Loucy (cell line): Measurements from ENCODE around the gene TNNT3.

Experiments
- CTCF ChIP-seq: fragments of 200-600 bp; sonication (generic); conservative IDR thresholded peaks from 2 replicates; pipeline ENCODE4 v1.5.1; 2014; ENCODE audit warnings: mild to moderate bottlenecking, antibody characterized with exemption, low read length
- EZH2phosphoT487 ChIP-seq: fragments of 200-600 bp; IDR thresholded peaks from 2 replicates; pipeline ENCODE4 v1.6.1; 2018; ENCODE audit warnings: antibody characterized with exemption, mild to moderate bottlenecking, moderate library complexity, borderline replicate concordance

GRCh38 chr11:1959786-1960185 is 40.3 kb downstream of the TNNT3 start:
- no peak for TF ChIP-seq CTCF
- no peak for TF ChIP-seq EZH2phosphoT487
